NCI-H2081 treated with DMSO at 0.1 percent for 48 hours (cell line): Measurements from ENCODE around the gene HOXA7.

Source experiments
- DNase-seq: peaks from one replicate; lab custom pipeline; 2025; lab: John Stamatoyannopoulos, UW

The HOXA7 gene

DNA sequence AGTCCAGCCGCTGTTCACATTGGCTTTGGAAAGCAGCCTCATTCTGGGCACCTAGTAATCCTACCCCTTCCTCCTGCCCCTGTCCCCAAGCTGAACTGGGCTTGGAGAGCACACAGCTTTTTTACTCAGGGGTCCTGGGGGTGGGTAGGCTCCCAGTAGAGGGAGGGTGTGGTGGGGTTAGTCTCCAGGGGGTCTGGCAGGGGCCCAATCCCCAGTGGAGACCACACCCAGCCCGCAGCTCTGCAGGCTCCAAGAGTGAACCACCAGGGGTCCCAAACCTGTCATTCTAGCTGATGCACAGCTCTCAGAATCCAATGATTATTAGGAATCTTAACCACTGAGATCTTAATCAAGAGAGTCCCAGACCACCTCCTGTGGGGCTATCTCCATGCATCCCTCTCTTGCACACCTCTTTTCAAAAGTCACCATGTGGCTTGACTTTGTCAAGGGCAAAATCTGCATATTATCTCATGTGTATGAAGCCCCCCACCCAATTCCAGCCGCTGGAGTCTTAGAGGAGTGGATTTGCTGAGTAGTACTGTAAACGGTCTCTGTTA, 25.9 kb upstream of the HOXA7 start:
- no peak for DNase-seq

DNA sequence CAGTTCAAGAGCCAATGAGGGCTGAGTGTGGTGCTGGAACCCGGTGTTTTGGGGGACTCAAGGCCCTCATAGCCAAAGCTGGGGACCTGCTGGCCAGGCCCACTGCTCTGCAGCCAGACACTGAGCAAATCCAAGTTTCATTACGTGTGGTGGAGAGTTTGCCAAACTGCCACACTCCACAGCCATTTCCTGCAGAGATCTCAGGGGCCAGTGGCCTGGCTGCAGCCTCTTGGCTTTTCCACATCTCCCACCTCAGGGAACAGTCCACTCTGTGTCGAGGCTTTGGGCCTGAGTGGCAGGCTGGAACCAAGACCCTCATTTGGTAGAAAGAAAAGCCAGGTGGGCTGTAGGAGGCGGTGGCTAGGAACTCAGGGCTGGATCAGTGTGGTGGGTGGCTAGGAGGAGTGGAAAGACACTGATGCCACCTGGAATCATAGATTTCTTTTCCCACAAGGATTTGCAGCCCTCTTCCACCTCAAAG, 25.4 kb upstream of the HOXA7 start:
- no peak for DNase-seq

DNA sequence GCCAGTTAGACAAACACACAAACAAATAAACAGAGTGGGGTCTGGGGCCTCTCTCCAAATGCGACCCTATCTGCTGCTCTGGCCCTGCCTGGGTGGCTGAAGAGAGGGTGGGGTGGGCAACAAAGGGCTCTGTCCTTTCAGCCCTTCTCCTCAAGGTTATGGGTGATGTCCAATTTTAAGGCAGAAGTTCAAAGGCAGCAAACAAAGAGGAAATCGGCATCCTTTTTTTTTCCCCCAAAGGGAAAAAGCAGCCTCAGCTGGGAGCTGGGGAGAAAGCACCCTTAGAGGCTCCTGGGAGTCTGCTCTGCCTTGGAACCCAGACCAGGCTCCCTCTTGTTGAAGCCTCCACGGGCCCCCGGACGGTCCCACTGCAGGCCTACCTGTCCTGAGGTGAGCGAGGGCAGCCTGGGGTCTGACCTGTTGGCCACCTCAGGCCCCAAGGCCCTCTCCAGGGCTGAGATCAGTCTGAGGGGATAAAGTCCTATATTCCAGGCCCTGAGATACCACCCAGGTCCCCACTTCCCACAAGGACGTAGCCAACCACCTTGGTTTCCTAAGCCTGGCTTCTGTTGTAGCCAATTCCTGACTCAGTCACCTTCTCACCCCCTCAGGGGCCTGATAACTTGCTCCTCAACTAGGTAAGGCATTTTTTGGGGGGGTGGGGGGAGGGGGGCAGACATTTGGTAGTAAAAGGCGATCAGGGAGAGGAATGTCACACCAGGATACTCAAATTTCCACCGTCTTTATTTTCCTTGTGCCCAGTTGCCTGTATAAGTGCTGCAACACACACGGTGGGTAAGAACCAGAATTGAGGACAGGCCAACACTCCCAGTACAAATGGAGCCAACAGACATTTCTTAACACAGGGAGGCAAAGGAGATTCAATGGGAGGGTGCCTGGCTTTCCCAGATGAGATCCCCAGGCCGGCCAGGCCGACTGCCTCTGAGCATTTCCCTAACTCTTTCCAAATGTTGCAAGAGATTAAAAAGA, 24.3 kb upstream of the HOXA7 start:
- DNase-seq: no peak

DNA sequence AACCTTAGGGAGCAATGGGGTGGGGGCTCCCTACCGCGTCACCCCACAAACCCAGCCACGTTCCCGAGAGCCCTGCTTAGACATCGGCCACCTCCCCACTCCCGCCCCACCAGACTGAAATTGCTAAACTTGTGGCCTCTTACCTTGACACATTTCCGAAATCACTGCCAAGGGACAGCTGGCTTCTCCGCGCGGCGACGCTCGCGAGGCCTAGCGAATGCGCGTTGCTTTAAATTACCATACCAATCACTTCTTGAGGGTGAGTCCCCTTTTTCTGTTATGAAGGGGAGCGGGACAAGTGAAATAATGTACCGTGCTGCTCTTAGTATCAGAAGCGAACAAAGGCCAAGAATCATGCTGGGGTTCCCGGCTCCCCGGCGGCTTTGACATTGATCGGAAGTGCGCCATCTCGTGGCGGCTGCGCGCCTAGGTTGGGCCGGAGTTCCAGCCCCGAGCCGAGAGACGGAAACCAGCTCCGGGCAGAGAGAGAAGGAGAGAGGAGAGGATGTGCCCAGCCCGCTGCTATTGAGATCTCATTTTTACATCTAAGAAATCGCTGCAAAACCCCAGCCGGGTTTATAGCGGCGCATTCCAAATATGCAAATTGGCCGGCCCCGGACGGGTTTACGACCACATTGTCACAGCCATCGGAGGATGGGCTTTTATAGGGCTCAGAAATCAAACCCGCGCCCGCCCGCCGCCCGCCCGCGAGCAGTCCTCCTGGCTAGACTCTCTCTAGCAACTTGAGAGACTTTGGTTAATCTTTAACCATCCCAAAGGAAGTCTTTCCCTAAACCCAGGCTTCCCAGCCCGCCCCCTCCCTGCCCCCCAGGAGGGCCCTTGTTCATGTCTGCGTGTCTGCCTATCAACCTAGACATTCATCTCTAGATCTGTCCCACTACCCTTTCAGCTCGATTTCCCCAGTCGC, 23.3 kb upstream of the HOXA7 start:
- no peak for DNase-seq

DNA sequence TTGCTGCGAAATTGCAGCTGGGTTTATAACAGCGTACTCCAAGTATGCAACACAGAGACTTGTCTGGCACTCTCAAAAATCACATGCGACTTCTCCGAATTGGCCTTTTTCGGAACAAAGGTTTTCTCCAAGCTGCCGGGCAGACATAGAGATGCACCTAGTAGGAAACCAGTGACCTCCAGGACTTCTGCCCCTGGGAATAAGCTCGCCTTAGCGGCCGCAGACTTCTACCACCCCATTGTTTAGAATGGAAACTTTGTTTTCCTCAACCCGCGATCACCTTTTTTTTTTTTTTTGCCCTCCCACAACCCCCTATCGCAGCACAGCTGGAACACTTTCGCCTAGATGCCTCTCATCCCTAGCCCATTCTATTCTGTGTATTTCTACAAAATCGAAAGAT, 22.6 kb upstream of the HOXA7 start:
- no peak for DNase-seq

DNA sequence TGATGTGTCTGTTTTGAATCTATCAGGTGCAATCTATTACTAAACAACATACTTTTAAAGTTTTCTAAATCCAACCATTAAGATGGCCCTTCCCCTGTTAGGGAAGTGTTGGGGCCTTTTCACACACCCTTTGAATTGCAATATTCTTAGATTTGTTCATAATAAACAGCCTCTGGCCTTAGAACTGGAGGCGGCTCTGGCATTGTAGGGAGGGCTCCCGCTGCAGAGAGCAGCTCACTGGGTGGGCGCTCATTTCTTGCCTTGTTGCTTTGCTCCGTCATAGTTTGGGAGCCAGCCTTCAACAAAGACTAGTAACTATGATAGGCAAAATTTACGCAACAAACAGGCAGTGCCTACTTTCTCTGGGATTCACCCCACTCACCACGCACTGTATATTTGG, 21.9 kb upstream of the HOXA7 start:
- DNase-seq: no peak

DNA sequence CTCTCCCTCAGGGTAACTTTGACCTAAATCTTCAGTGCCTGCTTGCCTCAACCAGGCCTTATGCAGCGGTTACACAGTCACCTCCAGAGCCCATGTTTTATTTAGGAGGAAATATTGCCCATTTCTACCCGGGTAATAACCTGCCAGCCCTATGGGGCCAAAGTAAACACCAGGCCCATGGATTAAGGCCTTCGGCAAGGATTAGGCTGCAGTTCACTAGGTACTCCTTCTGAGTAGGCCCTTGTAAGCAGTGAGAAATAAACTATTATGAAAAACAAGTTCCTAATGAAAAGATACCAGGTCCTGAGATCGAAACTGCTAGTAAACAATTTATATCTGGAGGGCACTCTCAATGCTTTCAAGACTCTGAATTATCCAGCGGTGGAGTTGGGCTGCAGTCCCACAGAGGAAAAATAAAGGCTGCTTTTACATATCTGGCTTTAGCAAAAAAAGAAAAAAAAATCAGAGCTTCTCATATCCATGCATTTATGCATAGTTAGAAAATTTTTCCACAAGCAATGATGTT, 21.4 kb upstream of the HOXA7 start:
- no peak for DNase-seq

DNA sequence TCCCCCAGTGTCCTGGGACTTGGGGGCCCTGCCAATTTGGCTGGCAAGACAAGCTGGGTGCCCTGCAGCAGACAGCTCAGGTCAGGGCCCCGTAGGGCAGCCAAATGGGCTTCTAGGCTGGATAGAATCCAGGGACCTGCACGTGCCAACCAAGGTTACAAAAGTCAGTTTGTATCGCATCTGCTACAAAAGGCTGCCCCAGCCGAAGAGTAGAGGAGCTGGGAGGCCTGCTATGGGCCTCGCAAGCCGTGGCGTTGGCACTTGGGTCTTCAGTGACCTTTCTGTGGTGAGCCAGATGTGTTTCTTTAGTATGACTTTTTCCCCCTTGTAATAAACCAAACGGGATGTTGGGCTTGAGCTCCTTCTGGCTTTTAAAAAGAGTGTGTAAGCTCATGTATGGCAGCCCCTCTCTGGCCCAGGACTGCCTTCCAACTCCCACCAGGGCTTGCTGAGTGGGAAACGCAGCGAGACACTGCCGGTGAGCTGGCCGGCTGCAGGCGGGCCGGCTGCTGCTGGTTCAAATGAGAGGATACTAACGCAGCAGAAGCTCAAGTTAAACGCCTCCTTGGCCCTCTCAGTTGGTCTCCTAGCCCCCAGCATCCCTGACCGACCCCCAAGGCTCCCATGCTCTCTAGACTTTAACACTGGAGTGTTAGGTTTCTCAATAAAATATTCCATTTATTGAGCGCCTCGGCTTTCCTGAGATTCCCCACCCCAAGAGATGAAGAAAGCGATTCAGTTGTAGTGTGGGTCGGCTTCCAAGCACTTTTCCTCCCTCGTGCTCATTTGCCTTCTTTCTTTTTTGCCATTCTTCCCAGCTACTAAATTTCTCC, 20.7 kb upstream of the HOXA7 start:
- no peak for DNase-seq

DNA sequence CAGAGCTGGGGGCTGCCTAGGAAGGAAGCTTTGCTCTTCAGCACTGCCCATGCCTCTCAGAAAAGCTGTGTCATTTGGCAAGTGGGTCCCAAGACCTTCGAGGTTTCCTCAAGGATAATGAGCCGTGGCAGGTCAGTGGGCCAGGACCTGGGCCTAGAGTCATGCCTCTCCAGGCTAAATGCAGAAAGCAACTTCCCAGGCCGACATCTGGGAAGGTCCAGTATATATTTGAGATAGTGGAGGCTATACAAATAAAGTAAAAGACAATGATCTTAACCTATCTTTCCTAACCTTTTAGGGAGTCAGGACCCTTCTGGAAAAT, 20.0 kb upstream of the HOXA7 start:
- DNase-seq: no peak

DNA sequence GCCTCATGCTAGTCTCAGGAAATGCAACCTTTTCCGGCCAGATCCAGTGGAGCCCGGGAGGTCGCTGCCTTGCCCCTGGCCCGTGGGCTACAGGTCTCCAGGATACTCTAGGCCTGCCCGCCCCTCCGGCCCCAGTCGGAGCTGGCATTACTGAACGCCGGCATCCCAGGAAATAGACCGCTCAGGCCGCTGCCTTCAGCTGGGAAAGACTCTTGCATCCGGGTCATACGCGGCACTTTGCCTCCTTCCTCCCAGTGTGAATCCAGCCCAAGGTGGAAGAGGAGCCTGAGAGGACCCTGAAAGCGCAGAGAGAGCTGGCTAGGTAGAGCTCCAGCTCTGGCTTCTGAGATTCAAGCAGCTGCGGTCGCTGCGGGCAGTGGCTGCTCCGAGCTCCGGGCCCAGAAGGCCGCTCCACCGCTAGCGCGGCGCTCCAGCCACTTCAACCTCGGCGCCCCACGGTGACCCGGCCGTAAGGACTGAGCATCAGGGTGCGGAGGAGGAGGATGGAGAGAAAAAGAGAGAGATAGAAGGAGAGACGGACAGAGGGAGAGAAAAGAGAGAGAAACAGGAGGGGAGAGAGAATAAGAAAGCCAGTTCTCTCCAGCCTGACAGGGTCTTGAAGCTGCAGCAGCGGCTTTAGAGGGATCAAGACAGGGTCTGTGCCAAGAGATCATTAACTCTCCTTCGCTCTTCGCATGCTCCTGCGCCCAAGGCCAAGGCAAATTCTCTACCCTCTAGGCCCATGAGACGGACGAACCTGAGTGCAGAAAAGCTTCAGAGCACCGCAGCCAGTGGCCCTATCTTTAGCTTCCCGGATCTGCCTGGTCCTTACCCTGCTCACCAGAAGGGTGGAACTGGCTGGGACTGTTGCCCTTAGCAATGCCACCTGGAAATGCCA, 19.4 kb upstream of the HOXA7 start:
- no peak for DNase-seq

DNA sequence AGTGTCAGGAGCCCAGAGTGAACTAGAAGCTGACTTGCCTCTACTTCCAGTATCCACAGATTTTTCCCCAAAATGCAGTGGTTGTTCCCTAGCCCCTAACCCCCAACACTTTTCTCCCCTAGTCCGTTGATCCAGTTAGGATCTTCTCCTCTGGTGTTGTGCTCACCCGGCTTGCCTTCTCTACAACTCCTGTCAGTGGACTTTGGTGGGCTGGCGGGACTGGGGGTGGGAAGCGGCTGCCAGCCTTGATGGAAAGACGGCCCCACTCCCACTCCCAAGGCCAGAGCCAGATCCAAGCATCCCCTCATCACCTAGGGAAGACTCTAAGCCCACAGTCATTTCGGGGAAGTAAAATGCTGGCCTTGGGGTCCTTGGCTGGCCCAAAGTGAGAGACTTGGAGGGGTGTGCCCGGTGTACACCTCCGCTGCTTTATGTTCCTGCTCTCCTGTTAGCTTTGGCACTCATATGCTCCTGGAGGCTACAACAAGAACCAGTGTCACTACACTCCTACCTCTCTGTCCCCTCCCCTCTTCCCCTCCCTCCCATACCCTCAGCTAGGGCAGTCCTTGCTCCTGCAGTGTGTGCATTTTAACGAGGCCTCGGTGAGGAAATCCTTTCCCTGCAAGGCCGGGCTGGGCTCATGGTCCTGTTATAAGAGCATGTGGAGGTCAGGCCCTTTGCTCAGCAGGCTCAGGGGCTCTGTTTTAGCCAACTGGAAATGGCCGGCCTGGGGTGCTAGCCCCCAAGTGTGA, 18.6 kb upstream of the HOXA7 start:
- no peak for DNase-seq

DNA sequence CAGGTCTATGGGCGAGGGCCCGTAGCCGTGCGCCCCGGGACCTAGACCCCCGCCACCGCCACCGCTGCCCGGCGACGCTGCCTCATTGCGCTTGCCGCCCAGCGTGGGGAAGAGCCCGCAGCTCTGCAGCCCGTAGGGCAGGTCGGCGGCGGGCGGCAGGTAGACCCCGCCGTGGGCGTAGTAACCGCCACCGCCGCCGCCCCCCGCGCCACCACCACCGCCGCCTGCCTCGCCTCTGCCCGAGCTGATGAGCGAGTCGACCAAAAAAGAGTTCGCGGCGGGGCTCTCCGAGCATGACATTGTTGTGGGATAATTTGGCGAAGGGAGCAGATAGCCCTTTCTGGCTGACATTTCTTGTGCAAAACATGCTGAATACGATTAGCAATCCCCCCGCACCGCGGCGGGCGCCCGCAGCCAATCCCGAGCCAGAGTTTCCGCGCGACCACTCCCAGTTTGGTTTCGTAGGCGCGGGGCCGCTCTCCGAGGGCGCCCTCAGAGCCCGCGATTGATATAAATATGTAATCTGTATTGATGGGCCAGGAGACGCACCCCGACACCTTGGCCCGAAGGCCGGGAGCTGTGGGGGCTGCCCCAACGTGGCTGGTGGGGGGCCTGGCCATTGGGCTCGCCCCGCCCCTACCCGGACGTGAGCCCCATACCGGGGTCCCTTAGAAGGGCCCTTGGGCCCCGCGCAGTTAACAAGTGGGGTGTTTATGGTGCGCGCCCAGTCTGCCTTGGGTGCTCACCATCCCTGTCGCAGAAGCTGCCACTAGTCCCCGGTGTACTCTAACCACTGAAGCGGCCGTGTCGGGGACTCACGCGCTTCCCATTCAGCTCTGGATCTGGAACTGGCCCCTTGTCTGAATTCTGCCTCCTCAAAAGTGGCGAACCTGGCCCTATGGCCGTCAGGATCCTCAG, 17.7 kb upstream of the HOXA7 start, which contains the start of gene HOXA10:
TSS of gene HOXA10 (minus strand) at position 365 of the 918 bp plus-strand sequence. CDS start at position 351, 14 bp downstream.
- DNase-seq: no peak

DNA sequence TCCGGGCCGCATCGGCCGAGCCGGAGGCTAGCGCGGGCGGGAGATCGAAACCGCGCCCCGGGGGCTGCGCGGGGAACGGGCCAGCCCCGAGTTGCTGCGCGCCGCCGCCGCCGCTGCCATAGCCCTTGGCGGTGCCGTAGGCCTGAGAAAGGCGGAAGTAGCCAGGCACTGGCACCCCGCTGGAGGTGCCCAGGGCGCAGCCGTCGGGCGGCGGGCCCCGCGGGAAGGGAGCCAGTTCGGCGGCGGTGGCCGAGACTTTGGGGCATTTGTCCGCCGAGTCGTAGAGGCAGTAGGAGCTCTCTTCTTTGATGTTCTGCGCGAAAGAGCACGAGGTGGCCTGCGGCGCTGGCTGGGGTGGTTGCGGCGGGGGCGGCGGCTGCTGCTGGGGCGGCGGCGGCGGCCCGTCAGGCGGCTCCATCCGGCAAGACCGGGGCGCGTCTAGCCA, 17.1 kb upstream of the HOXA7 start:
- DNase-seq: no peak

DNA sequence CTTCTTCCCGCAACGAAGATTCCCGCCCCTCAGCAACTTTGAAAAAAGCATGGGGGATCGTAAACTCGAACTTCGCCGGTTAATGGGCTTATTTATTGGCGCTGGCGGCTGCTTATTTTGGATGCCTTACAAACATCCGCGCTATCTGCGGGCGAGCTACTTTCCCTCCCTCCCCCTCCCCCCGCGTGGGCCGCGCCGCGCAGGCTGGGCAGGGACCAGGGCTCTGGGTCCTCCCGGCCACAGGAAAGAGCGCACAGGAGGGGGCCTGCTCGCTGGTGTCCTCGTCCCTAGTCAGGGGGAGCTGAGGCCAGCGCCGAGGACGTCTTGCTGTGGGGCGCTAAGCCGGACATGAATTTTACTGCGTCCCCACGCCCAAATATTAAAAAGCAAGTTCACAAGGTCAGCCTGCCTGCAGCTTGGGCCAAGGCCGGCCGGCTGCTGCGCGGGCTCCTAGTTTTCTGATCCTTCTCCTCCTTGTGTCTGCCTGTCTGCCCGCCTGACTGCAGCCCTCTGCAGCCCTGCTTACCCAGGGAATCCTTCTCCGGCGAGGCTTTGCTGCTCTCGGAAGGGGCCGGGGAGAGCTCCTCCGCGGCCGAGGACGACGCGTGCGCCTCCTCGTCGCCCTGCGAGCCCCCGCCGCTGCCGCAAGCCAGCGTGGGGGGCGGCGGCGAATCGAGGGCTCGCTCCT, 16.5 kb upstream of the HOXA7 start:
- no peak for DNase-seq

DNA sequence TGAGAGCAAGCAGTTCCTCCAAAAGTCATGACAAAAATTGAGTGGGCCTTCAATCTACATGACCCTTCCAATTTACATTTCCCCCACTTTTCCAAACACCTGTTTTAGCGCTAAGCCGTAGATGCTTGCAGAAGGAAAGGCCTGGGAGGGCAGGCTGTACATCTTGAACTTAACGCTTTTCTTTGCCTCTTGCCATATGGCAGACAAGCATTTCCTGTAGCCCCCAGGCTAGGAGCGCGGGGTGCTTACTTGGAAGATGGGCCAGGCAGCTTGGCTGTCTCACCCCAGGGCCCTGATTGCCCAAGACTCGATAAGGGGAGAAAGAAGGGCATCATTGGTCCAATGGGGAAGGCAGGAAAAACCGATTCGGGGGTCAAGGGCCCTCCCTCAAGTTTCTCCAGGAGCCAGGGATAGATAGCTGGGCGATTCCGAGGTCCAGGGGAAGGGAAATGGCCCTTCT, 15.9 kb upstream of the HOXA7 start:
- DNase-seq: no peak

DNA sequence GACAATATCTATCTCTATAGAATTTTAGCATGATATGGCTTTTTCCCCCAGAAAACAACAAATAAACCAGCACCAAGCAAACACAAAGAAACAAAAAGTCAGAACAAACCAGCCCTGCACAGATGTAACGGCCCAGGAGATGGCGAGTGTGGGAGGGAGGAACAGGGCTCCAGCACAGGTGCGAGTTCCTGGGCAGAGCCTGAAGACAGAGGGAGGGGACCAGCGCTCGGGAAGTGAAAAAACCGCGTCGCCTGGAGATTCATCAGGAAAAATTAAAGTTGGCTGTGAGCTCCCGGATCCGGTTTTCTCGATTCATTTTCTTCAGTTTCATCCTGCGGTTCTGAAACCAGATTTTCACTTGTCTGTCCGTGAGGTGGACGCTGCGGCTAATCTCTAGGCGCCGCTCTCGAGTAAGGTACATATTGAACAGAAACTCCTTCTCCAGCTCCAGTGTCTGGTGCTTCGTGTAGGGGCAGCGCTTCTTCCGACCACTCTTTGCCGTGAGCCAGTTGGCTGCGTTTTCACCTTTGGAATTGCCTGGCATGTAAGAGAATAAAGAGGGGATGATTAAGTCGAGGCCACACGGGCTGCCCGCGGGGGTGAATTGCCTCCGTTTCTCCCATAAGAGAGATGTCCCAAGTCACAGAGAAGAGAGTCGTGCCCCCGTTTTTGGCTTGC, 15.3 kb upstream of the HOXA7 start:
- no peak for DNase-seq

DNA sequence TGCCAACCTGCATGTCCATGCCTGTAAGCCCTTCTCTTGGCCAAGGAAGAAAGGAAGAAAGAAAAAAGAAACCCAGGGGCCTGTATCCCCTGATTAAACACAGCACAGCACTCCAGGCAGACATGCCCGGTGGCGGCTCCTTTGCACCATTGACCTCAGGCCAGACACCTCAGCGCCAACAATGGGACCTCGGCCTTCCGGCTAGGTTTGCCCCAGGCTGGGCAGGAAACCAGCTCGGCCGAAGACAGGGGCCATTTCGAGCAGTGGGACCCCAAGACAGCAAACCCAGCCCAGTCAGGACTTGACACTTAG, 14.8 kb upstream of the HOXA7 start:
- no peak for DNase-seq
